CD4-positive, alpha-beta T cell treated with Interleukin-6 at 100 ng/mL for 8 hours (primary cell): ENCODE results near the gene LTA.

Experiments used
- DNase-seq: peaks from one replicate; pipeline ENCODE4 v3.0.0-alpha.2; 2020; ENCODE audit warnings: mixed read lengths, low spot score

The LTA gene

GRCh38 chr6:31572041-31572911 lies at the start of gene LTA:
Gene LTA, plus strand, starts transcription at chr6:31572289. Its CDS starts 454 bp downstream, at chr6:31572743.
- DNase-seq: peak; percentile 74

GRCh38 chr6:31525553-31525931 lies 46.5 kb upstream of the LTA start:
- no peak for DNase-seq

GRCh38 chr6:31525932-31526591 lies 46.0 kb upstream of the LTA start:
- DNase-seq: no peak

- no peak for DNase-seq
Observed at GRCh38 chr6:31528307-31528777, 43.7 kb upstream of the LTA start.

- no peak for DNase-seq
Observed at GRCh38 chr6:31528821-31529328, 43.2 kb upstream of the LTA start, which contains the start of gene MCCD1. Gene MCCD1, plus strand, starts transcription at chr6:31528962. Its CDS starts 53 bp downstream, at chr6:31529015.

GRCh38 chr6:31529329-31530150 lies 42.5 kb upstream of the LTA start:
- no peak for DNase-seq

- no peak for DNase-seq
Observed at GRCh38 chr6:31530659-31531058, 41.4 kb upstream of the LTA start.

GRCh38 chr6:31531162-31531561 lies 40.9 kb upstream of the LTA start:
- no peak for DNase-seq

GRCh38 chr6:31531771-31532643 lies 40.1 kb upstream of the LTA start:
- DNase-seq: no peak

GRCh38 chr6:31532644-31533454 lies 39.2 kb upstream of the LTA start:
- no peak for DNase-seq

GRCh38 chr6:31533455-31533841 lies 38.6 kb upstream of the LTA start:
- DNase-seq: no peak

GRCh38 chr6:31534011-31534410 lies 38.1 kb upstream of the LTA start:
- no peak for DNase-seq

- DNase-seq: no peak
Observed at GRCh38 chr6:31534521-31535040, 37.5 kb upstream of the LTA start.

- DNase-seq: no peak
Observed at GRCh38 chr6:31535538-31536324, 36.4 kb upstream of the LTA start.

GRCh38 chr6:31538805-31539400 lies 33.2 kb upstream of the LTA start:
- no peak for DNase-seq

GRCh38 chr6:31540640-31541039 lies 31.4 kb upstream of the LTA start:
- DNase-seq: no peak

GRCh38 chr6:31541059-31541657 lies 30.9 kb upstream of the LTA start:
- DNase-seq: peak; percentile 62
